H9 (cell line): ENCODE data around the gene NAIP. TPM values are rescaled to one million over a fixed set of nuclear protein-coding genes. Genes with fewer than 3 reads are reported as not detected.
"Not testable (repeated sequence)": the region's sequence is repeated elsewhere in the genome, so short reads cannot be mapped to it uniquely, and the experiment has no call there.

Source experiments
- DNase-seq: peaks from one replicate; pipeline ENCODE4 v3.0.0-alpha.2; 2017
- H2AFZ ChIP-seq: one replicate; pipeline ENCODE4 v1.6.1; 2013; ENCODE audit warnings: mild to moderate bottlenecking, low read length, control low read depth, moderate library complexity
- H2AK5ac ChIP-seq: 2 replicates; pipeline ENCODE4 v1.6.1; 2013; ENCODE audit warnings: low read length, control low read depth, mixed read lengths; ENCODE audit not compliant: insufficient read length
- H2BK120ac ChIP-seq: one replicate; pipeline ENCODE4 v1.6.1; 2013; ENCODE audit warnings: low read depth, mild to moderate bottlenecking, low read length, control low read depth, inconsistent platforms; ENCODE audit not compliant: poor library complexity, severe bottlenecking
- H2BK12ac ChIP-seq: 2 replicates; pipeline ENCODE4 v1.6.1; 2013; ENCODE audit warnings: low read length, control low read depth, mixed read lengths, low read depth; ENCODE audit not compliant: insufficient read length
- H2BK15ac ChIP-seq: 2 replicates; pipeline ENCODE4 v1.6.1; 2013; ENCODE audit warnings: low read depth, low read length, control low read depth
- H2BK20ac ChIP-seq: one replicate; pipeline ENCODE4 v1.6.1; 2013; ENCODE audit warnings: low read depth, mild to moderate bottlenecking, low read length, control low read depth, inconsistent platforms; ENCODE audit not compliant: poor library complexity, severe bottlenecking
- H2BK5ac ChIP-seq: 2 replicates; pipeline ENCODE4 v1.6.1; 2013; ENCODE audit warnings: low read length, control low read depth, mixed read lengths; ENCODE audit not compliant: insufficient read length
- H3K14ac ChIP-seq: 2 replicates; pipeline ENCODE4 v1.6.1; 2013; ENCODE audit warnings: low read length, control low read depth; ENCODE audit not compliant: insufficient read depth
- H3K18ac ChIP-seq: 2 replicates; pipeline ENCODE4 v1.6.1; 2013; ENCODE audit warnings: low read depth, mild to moderate bottlenecking, mixed read lengths, low read length, control low read depth; ENCODE audit not compliant: insufficient read length
- H3K23ac ChIP-seq: 2 replicates; pipeline ENCODE4 v1.6.1; 2013; ENCODE audit warnings: low read length, control low read depth, mixed read lengths, low read depth; ENCODE audit not compliant: insufficient read length
- H3K23me2 ChIP-seq: 2 replicates; pipeline ENCODE4 v1.6.1; 2013; ENCODE audit warnings: low read depth, mild to moderate bottlenecking, mixed read lengths, low read length, control low read depth; ENCODE audit not compliant: insufficient read length, poor library complexity, severe bottlenecking
- H3K27ac ChIP-seq: 2 replicates; pipeline ENCODE4 v1.5.1; 2013; ENCODE audit warnings: low read length, control low read depth, mixed read lengths, low read depth; ENCODE audit not compliant: insufficient read length
- H3K27me3 ChIP-seq: 2 replicates; pipeline ENCODE4 v1.6.1; 2013; ENCODE audit warnings: low read length, control low read depth, inconsistent platforms; ENCODE audit not compliant: insufficient read depth
- H3K4ac ChIP-seq: 2 replicates; pipeline ENCODE4 v1.6.1; 2013; ENCODE audit warnings: low read depth, mild to moderate bottlenecking, control low read depth, inconsistent platforms, low read length, moderate library complexity
- H3K4me1 ChIP-seq: 2 replicates; pipeline ENCODE4 v1.6.1; 2013; ENCODE audit warnings: low read length, control low read depth, inconsistent platforms; ENCODE audit not compliant: insufficient read depth
- H3K4me2 ChIP-seq: 2 replicates; pipeline ENCODE4 v1.6.1; 2013; ENCODE audit warnings: low read length, control low read depth, mixed read lengths; ENCODE audit not compliant: insufficient read length, insufficient read depth
- H3K56ac ChIP-seq: 2 replicates; pipeline ENCODE4 v1.6.1; 2013; ENCODE audit warnings: low read depth, mild to moderate bottlenecking, mixed read lengths, low read length, control low read depth; ENCODE audit not compliant: insufficient read length
- H3K79me1 ChIP-seq: 2 replicates; pipeline ENCODE4 v1.6.1; 2013; ENCODE audit warnings: low read depth, mild to moderate bottlenecking, moderate library complexity, low read length, control low read depth, inconsistent platforms; ENCODE audit not compliant: insufficient read depth, poor library complexity, severe bottlenecking
- H3K79me2 ChIP-seq: 2 replicates; pipeline ENCODE4 v1.6.1; 2013; ENCODE audit warnings: low read length, control low read depth, inconsistent platforms; ENCODE audit not compliant: insufficient read depth
- H3K9ac ChIP-seq: 2 replicates; pipeline ENCODE4 v1.6.1; 2013; ENCODE audit warnings: low read length, control low read depth, mixed read lengths; ENCODE audit not compliant: insufficient read length; ENCODE audit errors: extremely low read depth
- H3K9me3 ChIP-seq: one replicate; pipeline ENCODE4 v1.6.1; 2013; ENCODE audit warnings: low read depth, low read length, inconsistent platforms; ENCODE audit not compliant: control insufficient read depth
- H3T11ph ChIP-seq: one replicate; pipeline ENCODE4 v1.6.1; 2013; ENCODE audit warnings: mild to moderate bottlenecking, low read length, control low read depth, inconsistent platforms
- H4K20me1 ChIP-seq: one replicate; pipeline ENCODE4 v1.6.1; 2013; ENCODE audit not compliant: control insufficient read depth, insufficient read length, insufficient read depth
- H4K5ac ChIP-seq: 2 replicates; pipeline ENCODE4 v1.6.1; 2013; ENCODE audit warnings: low read depth, mild to moderate bottlenecking, mixed read lengths, low read length, control low read depth; ENCODE audit not compliant: insufficient read length
- H4K8ac ChIP-seq: replicated peaks from 2 replicates; pipeline ENCODE4 v1.6.1; 2013; ENCODE audit warnings: low read length, control low read depth, mixed read lengths, low read depth; ENCODE audit not compliant: insufficient read length
- H4K91ac ChIP-seq: 2 replicates; pipeline ENCODE4 v1.6.1; 2013; ENCODE audit warnings: low read depth, mild to moderate bottlenecking, moderate library complexity, mixed read lengths, low read length, control low read depth; ENCODE audit not compliant: insufficient read length
- H3K27ac Mint-ChIP-seq, 3 experiments: 2 replicates in 2 of 3; 3 replicates in 1 of 3; pipeline ENCODE4 v1.8.0; 2020 to 2021; ENCODE audit warnings: mixed read lengths in 3 of 3, mild to moderate bottlenecking in 1 of 3, moderate library complexity in 1 of 3
- H3K27me3 Mint-ChIP-seq: 2 replicates; pipeline ENCODE4 v1.8.0; 2021; ENCODE audit warnings: low read depth, mild to moderate bottlenecking, moderate library complexity, mixed read lengths
- H3K36me3 Mint-ChIP-seq, 3 experiments: 2 replicates in 2 of 3; 3 replicates in 1 of 3; pipeline ENCODE4 v1.8.0; 2020 to 2021; ENCODE audit warnings: low read depth in 3 of 3, mixed read lengths in 3 of 3; ENCODE audit not compliant: insufficient read depth in 1 of 3
- H3K4me1 Mint-ChIP-seq, 2 experiments: 2 replicates each; pipeline ENCODE4 v1.8.0; 2020; ENCODE audit warnings: mixed read lengths in 2 of 2
- H3K4me3 Mint-ChIP-seq, 2 experiments: 2 replicates in 1 of 2; 3 replicates in 1 of 2; pipeline ENCODE4 v1.8.0; 2020 to 2021; ENCODE audit warnings: mild to moderate bottlenecking in 2 of 2, mixed read lengths in 2 of 2, moderate library complexity in 1 of 2
- H3K9me3 Mint-ChIP-seq, 2 experiments: 2 replicates in 1 of 2; 3 replicates in 1 of 2; pipeline ENCODE4 v1.8.0; 2020; ENCODE audit warnings: mild to moderate bottlenecking in 2 of 2, mixed read lengths in 2 of 2, moderate library complexity in 1 of 2
- WGBS: extraction: QIAGEN DNeasy Blood & Tissue Kit; methylation state at CpG from one replicate; pipeline ENCODE4 v1.1.7; 2013; ENCODE audit warnings: missing lambda C conversion rate, low lambda C conversion rate, mixed read lengths; ENCODE audit not compliant: insufficient read length; ENCODE audit errors: extremely low coverage; 5-methylcytosine and 5-hydroxymethylcytosine counted together
- total RNA-seq: library from RNA; stranded (reverse); gene quantifications from 2 replicates; pipeline ENCODE4 v1.2.1, GENCODE V29; 2021

The NAIP gene
- total RNA-seq, 1 experiment from 2014 or later, result 2.8 TPM

- not testable (repeated sequence) for H4K8ac ChIP-seq, H3K79me1 ChIP-seq, H3K18ac ChIP-seq, H3K27ac Mint-ChIP-seq, H3K23ac ChIP-seq, H3K9me3 Mint-ChIP-seq, H3K79me2 ChIP-seq, H2BK20ac ChIP-seq, H3K4me2 ChIP-seq, H3K14ac ChIP-seq, H3K4ac ChIP-seq, H4K91ac ChIP-seq, H3K9ac ChIP-seq, DNase-seq, H3K27me3 Mint-ChIP-seq, H3K4me1 ChIP-seq, H3K36me3 Mint-ChIP-seq, H2AFZ ChIP-seq, H2BK5ac ChIP-seq, H2BK15ac ChIP-seq, H3K4me3 Mint-ChIP-seq, H3K9me3 ChIP-seq, H3K27me3 ChIP-seq, H2BK120ac ChIP-seq, H3K56ac ChIP-seq, H2BK12ac ChIP-seq, H2AK5ac ChIP-seq, H3K27ac ChIP-seq, H3T11ph ChIP-seq, H4K5ac ChIP-seq, H4K20me1 ChIP-seq, H3K23me2 ChIP-seq, H3K4me1 Mint-ChIP-seq
- no CpG with 5 or more reads among the region's 10 CpGs for WGBS
Measured at GRCh38 chr5:70953068-70953467, 72.1 kb downstream of the NAIP start.

- not testable (repeated sequence) for H3K23me2 ChIP-seq, H2BK12ac ChIP-seq, H3K27me3 ChIP-seq, H3K79me2 ChIP-seq, H4K91ac ChIP-seq, H3K4me1 Mint-ChIP-seq, H3K9me3 Mint-ChIP-seq, H4K8ac ChIP-seq, H3K27ac Mint-ChIP-seq, H3K23ac ChIP-seq, H3K4ac ChIP-seq, H2BK120ac ChIP-seq, H3T11ph ChIP-seq, H4K20me1 ChIP-seq, H3K9ac ChIP-seq, H3K9me3 ChIP-seq, H3K27ac ChIP-seq, DNase-seq, H3K56ac ChIP-seq, H3K4me2 ChIP-seq, H3K4me1 ChIP-seq, H3K79me1 ChIP-seq, H3K36me3 Mint-ChIP-seq, H2AK5ac ChIP-seq, H4K5ac ChIP-seq, H3K14ac ChIP-seq, H2BK5ac ChIP-seq, H2BK20ac ChIP-seq, H3K27me3 Mint-ChIP-seq, H2AFZ ChIP-seq, H3K18ac ChIP-seq, H3K4me3 Mint-ChIP-seq, H2BK15ac ChIP-seq
- no CpG with 5 or more reads among the region's 1 CpG for WGBS
Measured at GRCh38 chr5:70932560-70932959, 92.6 kb downstream of the NAIP start.
